Small intestine (tissue), 7 donors: ENCODE measurements around the gene GARIN5B. TPM values are rescaled to one million over a fixed set of nuclear protein-coding genes. Genes with fewer than 3 reads are reported as not detected.

Source experiments
- DNase-seq, 2 donors: peaks; one replicate each; pipeline versions ENCODE4 v3.0.0 to v3.0.0-alpha.2; 2013
- FAIRE-seq: peaks from 2 replicates; lab custom pipeline; 2012; peaks lifted over from hg19 to GRCh38; lab: Jason Lieb, UNC
- H3K27ac ChIP-seq, 3 donors: one replicate each; pipeline ENCODE4 v1.5.1; 2013; ENCODE audit warnings: low read length in 2 of 3, mild to moderate bottlenecking in 2 of 3, control low read depth in 1 of 3, inconsistent platforms in 1 of 3, low read depth in 1 of 3, moderate library complexity in 1 of 3
- H3K27me3 ChIP-seq, 3 donors: one replicate each; pipeline ENCODE4 v1.6.1; 2013; ENCODE audit warnings: low read length in 3 of 3, inconsistent platforms in 1 of 3; ENCODE audit not compliant: control insufficient read depth in 3 of 3, insufficient read depth in 3 of 3
- H3K36me3 ChIP-seq, 3 donors: one replicate each; pipeline ENCODE4 v1.6.1; 2013; ENCODE audit warnings: low read length in 3 of 3, inconsistent platforms in 1 of 3, low read depth in 1 of 3, mild to moderate bottlenecking in 1 of 3, moderate library complexity in 1 of 3; ENCODE audit not compliant: control insufficient read depth in 3 of 3, insufficient read depth in 2 of 3
- H3K4me1 ChIP-seq, 3 donors: one replicate each; pipeline ENCODE4 v1.6.1; 2013; ENCODE audit warnings: low read length in 2 of 3, inconsistent platforms in 1 of 3, low read depth in 1 of 3, mild to moderate bottlenecking in 1 of 3, moderate library complexity in 1 of 3; ENCODE audit not compliant: control insufficient read depth in 3 of 3, insufficient read depth in 2 of 3
- H3K4me3 ChIP-seq, 3 donors: one replicate each; pipeline ENCODE4 v1.5.1; 2013; ENCODE audit warnings: low read length in 3 of 3, control low read depth in 1 of 3, inconsistent platforms in 1 of 3, low read depth in 1 of 3, mild to moderate bottlenecking in 1 of 3, moderate library complexity in 1 of 3
- H3K9me3 ChIP-seq, 2 donors: one replicate each; pipeline ENCODE4 v1.6.1; 2013; ENCODE audit warnings: low read depth in 1 of 2, low read length in 1 of 2; ENCODE audit not compliant: control insufficient read depth in 2 of 2, insufficient read depth in 1 of 2
- WGBS, 3 donors: extraction: QIAGEN DNeasy Blood & Tissue Kit; methylation state at CpG; one replicate each; pipeline ENCODE4 v1.1.7; 2013; 5-methylcytosine and 5-hydroxymethylcytosine counted together
- polyA plus RNA-seq, 4 donors: library from polyadenylated mRNA; stranded (reverse) in 3 of 4; unstranded in 1 of 4; fragments of 200-250 nt in 3 of 4; fragments of 120-200 nt in 1 of 4; gene quantifications; one replicate each; pipeline versions ENCODE4 v1.2.1 to v1.2.3, GENCODE V29; 2013
- donor health status: healthy with polysubstance abuse.
- donor health status: control.
- donor health status: control.
- donor health status: Bipolar disorder and iron deficiency.
- donor health status: healthy.

Gene GARIN5B
- polyA plus RNA-seq, 4 donors: 0.03 TPM; not detected in 3

- no peaks in the 10 kb centered on the region for H3K27me3 ChIP-seq
- peaks cover 0 to 64% (median 5%) of the 10 kb centered on the region in 3 donors for H3K36me3 ChIP-seq
- H3K4me3 ChIP-seq: no peak overlapping the region
- FAIRE-seq (no peak), DNase-seq (no peak)
- peaks cover 0 to 7% (median 4%) of the 10 kb centered on the region in 3 donors for H3K4me1 ChIP-seq
- no peaks in the 10 kb centered on the region for H3K9me3 ChIP-seq
- WGBS, 3 donors: 81 to 84% (median 83%) methylated on average over 9 of the region's 9 CpGs
- no peak overlapping the region for H3K27ac ChIP-seq
Observed at GRCh38 chr19:55344444-55344843, 18.6 kb downstream of the GARIN5B start.

- no peak for FAIRE-seq
- 88 to 91% (median 89%) methylated on average over 40 to 50 of the region's 50 CpGs for WGBS, 3 donors
- Histone ChIP-seq H3K4me3 (peak overlapping the region in 1 of 3 donors; percentile 9), H3K9me3 (no peaks in the 10 kb centered on the region), H3K36me3 (peaks cover 0 to 47% (median under 1%) of the 10 kb centered on the region in 3 donors), H3K27me3 (no peaks in the 10 kb centered on the region), H3K27ac (no peak overlapping the region), H3K4me1 (peaks cover 0 to 12% (median 4%) of the 10 kb centered on the region in 3 donors)
- no peak for DNase-seq
Observed at GRCh38 chr19:55341595-55342531, 21.2 kb downstream of the GARIN5B start.

DNA sequence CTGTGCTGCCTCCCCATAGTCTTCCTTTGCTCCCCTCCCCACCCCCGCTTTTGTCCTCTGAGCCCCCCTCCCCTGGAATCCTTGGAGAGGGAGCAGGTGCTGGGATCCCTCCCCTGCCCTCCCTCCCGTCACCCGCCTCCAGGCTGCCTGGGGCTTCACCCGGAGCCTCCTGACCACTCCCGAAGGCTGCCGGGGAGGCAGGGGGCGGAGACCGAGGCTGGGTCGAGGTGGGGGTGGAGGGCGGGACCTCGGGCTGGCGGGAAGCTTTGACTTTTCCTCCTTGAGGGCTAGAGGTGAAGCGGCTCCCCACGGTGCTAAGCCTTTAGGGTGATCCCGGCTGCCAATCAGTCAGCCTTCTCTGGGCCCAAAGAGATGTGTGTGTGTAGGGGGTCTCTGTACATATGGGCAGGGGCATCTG lies 21.9 kb downstream of the GARIN5B start:
- Histone ChIP-seq H3K36me3 (peaks cover 0 to 43% (median 0%) of the 10 kb centered on the region in 3 donors), H3K27ac (peak overlapping the region in 1 of 3 donors; percentile 86), H3K9me3 (no peaks in the 10 kb centered on the region), H3K4me1 (peaks cover 0 to 12% (median 4%) of the 10 kb centered on the region in 3 donors), H3K4me3 (peak overlapping the region; percentile 60 to 67 (median 64)), H3K27me3 (no peaks in the 10 kb centered on the region)
- FAIRE-seq (no peak), DNase-seq (peak; percentile 62 to 91)
- 2 to 3% (median 3%) methylated on average over 15 of the region's 15 CpGs for WGBS, 3 donors

DNA sequence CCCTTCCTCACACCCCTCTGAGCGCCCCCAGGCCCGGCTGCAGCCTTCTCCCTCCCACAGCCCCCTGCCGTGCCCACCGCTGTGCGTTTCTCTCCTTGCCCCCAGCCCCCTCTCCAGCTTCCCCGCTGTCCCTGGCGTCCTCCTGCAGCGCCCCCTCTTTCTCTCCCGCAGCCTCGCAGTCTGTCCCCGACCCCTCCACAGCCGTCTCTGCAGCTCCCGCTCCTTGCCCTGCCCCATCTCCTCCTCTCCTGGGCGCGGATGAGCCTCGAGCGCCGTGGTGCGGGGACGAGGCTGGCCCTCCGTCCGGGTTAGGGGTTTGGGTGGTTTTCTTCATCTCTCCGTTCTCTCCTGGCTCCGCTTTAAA lies 22.3 kb downstream of the GARIN5B start:
- peak; percentile 31 to 69 for DNase-seq

DNA sequence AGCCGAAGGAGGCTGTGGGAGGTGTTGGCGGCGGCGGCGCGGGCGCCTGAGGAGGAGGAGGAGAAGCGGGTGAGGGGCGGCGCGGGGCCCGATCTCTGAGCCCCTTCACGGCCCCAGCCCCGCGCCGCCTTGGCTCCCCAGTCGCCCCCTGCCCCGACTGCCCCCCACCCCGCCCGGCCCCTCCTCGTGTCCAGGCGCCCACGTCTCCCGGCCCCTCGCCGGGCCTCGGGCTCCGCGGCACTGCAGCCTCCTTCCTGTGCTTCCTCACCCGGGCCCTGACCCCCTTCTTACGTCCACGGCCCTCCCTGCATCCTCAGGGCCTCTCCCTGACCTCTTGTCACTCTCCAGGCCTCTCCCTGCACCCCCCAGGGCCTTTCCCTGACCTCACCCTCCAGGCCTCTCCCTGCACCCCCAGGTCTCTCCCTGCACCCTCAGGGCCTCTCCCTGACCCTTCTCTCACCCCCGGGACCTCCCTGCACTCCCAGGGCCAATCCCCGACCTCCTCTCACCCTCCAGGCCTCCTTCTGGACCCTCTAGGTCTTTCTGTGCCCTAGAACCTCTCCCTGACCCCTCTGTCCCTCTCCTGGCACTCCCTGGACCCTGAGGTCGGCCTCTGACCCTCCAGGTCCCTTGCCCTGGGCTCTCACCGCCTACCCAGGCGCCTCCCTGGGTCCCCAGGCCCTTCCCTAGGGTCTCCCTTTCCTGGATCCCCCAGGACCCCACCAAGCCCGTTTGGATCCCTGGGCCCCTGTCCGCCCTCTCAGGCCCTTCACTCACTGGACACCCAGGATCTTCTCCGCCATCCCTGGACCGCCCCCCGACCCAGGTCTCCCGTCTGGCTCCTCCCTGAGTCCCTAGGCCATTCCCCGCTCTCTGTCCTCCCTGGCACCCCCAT lies 22.9 kb downstream of the GARIN5B start:
- 2 to 5% (median 3%) methylated on average over 19 to 44 of the region's 44 CpGs for WGBS, 3 donors
- H3K9me3 ChIP-seq: no peaks in the 10 kb centered on the region
- H3K36me3 ChIP-seq: peaks cover 0 to 35% (median 0%) of the 10 kb centered on the region in 3 donors
- DNase-seq (peak; percentile 24 to 70), FAIRE-seq (no peak)
- no peaks in the 10 kb centered on the region for H3K27me3 ChIP-seq
- H3K27ac ChIP-seq: peak overlapping the region; percentile 46 to 94 (median 86)
- H3K4me1 ChIP-seq: peaks cover 0 to 12% (median 4%) of the 10 kb centered on the region in 3 donors
- H3K4me3 ChIP-seq: peak overlapping the region; percentile 60 to 67 (median 64)

More for the DNA sequence above, 22.3 kb downstream of the GARIN5B start:
- peak overlapping the region in 1 of 3 donors; percentile 86 for H3K27ac ChIP-seq
- no peaks in the 10 kb centered on the region for H3K27me3 ChIP-seq
- no peak for FAIRE-seq
- H3K36me3 ChIP-seq: peaks cover 0 to 39% (median 0%) of the 10 kb centered on the region in 3 donors
- peaks cover 0 to 12% (median 4%) of the 10 kb centered on the region in 3 donors for H3K4me1 ChIP-seq
- H3K4me3 ChIP-seq: peak overlapping the region; percentile 60 to 67 (median 64)
- 0 to 2% (median 0%) methylated on average over 18 to 24 of the region's 24 CpGs for WGBS, 3 donors
- H3K9me3 ChIP-seq: no peaks in the 10 kb centered on the region

GRCh38 chr19:55339105-55339888 lies 23.8 kb downstream of the GARIN5B start, which contains the start of gene KMT5C:
KMT5C (plus strand) TSS chr19:55339876; CDS start chr19:55341937, 2,061 bp downstream.
- FAIRE-seq: peak; percentile 96

DNA sequence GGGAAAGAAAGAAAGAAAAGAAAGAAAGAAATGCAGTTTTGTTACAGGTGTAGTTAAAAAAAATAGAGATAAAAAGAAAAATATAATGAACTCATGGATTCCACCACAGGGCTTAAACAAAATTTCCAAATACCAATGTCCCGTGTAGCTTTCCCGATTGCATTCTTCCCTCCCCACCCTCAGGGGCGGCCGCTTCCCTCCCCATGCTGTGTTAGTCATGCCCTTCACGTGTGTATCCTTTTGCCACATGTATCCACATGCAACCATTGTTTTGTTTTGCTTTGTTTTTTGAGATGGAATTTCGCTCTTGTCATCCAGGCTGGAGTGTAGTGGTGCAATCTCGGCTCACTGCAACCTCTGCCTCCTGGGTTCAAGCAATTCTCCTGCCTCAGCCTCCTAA lies 27.0 kb downstream of the GARIN5B start:
- no peak overlapping the region for H3K4me3 ChIP-seq
- DNase-seq (no peak), FAIRE-seq (no peak)
- no peaks in the 10 kb centered on the region for H3K27me3 ChIP-seq
- H3K27ac ChIP-seq: no peak overlapping the region
- H3K9me3 ChIP-seq: no peaks in the 10 kb centered on the region
- no peaks in the 10 kb centered on the region for H3K36me3 ChIP-seq
- peaks cover 0 to 23% (median 4%) of the 10 kb centered on the region in 3 donors for H3K4me1 ChIP-seq
- WGBS, 3 donors: 82 to 87% (median 85%) methylated on average over 7 of the region's 7 CpGs

More at GRCh38 chr19:55339105-55339888, 23.8 kb downstream of the GARIN5B start, which contains the start of gene KMT5C:
- no peaks in the 10 kb centered on the region for H3K27me3 ChIP-seq
- peak; percentile 100 for DNase-seq
- H3K27ac ChIP-seq: peak within 1 kb of the TSS; percentile 93 to 99 (median 95)
- peaks cover 0 to 17% (median 4%) of the 10 kb centered on the region in 3 donors for H3K4me1 ChIP-seq
- H3K9me3 ChIP-seq: no peaks in the 10 kb centered on the region
- H3K4me3 ChIP-seq: peak within 1 kb of the TSS; percentile 60 to 67 (median 64)
- peaks cover 0 to 27% (median 0%) of the 10 kb centered on the region in 3 donors for H3K36me3 ChIP-seq
- WGBS, 3 donors: 0% methylated on average over 59 to 63 of the region's 63 CpGs
